KMS-11 (cell line): Measurements from ENCODE around the gene OSBPL8.

ENCODE experiments used
- H2AFZ ChIP-seq: fragments of 200-600 bp; sonication (generic); 2 replicates; pipeline ENCODE4 v1.6.1; 2016; ENCODE audit warnings: antibody characterized with exemption, mixed run types, low read depth
- H3K27ac ChIP-seq: fragments of 200-600 bp; sonication (generic); 2 replicates; pipeline ENCODE4 v1.6.1; 2016; ENCODE audit warnings: mild to moderate bottlenecking, mixed run types
- H3K27me3 ChIP-seq: fragments of 200-600 bp; sonication (generic); 2 replicates; pipeline ENCODE4 v1.6.1; 2017; ENCODE audit warnings: mild to moderate bottlenecking, low read depth, mixed run types, moderate library complexity; ENCODE audit not compliant: insufficient read depth
- H3K36me3 ChIP-seq: fragments of 200-600 bp; sonication (generic); 2 replicates; pipeline ENCODE4 v1.6.1; 2017; ENCODE audit warnings: mild to moderate bottlenecking, mixed run types; ENCODE audit not compliant: insufficient read depth
- H3K4me1 ChIP-seq: fragments of 200-600 bp; sonication (generic); 2 replicates; pipeline ENCODE4 v1.6.1; 2016; ENCODE audit warnings: mild to moderate bottlenecking, low read depth, mixed run types; ENCODE audit not compliant: poor library complexity, severe bottlenecking
- H3K4me2 ChIP-seq: fragments of 200-600 bp; sonication (generic); 2 replicates; pipeline ENCODE4 v1.7.0; 2016; ENCODE audit warnings: mild to moderate bottlenecking, mixed run types
- H3K4me3 ChIP-seq: fragments of 200-600 bp; sonication (generic); IDR thresholded peaks from 2 replicates; pipeline ENCODE4 v1.6.1; 2017; ENCODE audit warnings: low read depth, low read length, mixed read lengths; ENCODE audit not compliant: insufficient read depth
- H3K79me2 ChIP-seq: fragments of 200-600 bp; sonication (generic); 2 replicates; pipeline ENCODE4 v1.6.1; 2016; ENCODE audit warnings: low read depth, mixed run types; ENCODE audit not compliant: insufficient read depth
- H3K9ac ChIP-seq: fragments of 200-600 bp; sonication (generic); 2 replicates; pipeline ENCODE4 v1.6.1; 2016; ENCODE audit warnings: mild to moderate bottlenecking, mixed run types
- H4K20me1 ChIP-seq: fragments of 200-600 bp; sonication (generic); 2 replicates; pipeline ENCODE4 v1.6.1; 2016; ENCODE audit warnings: mild to moderate bottlenecking, mixed run types; ENCODE audit not compliant: insufficient read depth
- CTCF ChIP-seq: fragments of 200-600 bp; sonication (generic); conservative IDR thresholded peaks from 2 replicates; pipeline ENCODE4 v1.6.1; 2017; ENCODE audit warnings: low read depth, mild to moderate bottlenecking, antibody characterized with exemption, low read length, moderate library complexity, mixed read lengths

OSBPL8 gene

GRCh38 chr12:76422154-76422542 lies 137.4 kb downstream of the OSBPL8 start:
- Histone ChIP-seq H4K20me1 (no peaks in the 10 kb centered on the region), H3K4me1 (peaks cover 12% of the 10 kb centered on the region), H3K4me2 (no peak overlapping the region), H3K27me3 (no peaks in the 10 kb centered on the region), H2AFZ (no peak overlapping the region), H3K4me3 (no peak overlapping the region), H3K79me2 (no peaks in the 10 kb centered on the region), H3K27ac (no peak overlapping the region), H3K9ac (no peak overlapping the region), H3K36me3 (no peaks in the 10 kb centered on the region)
- no peak for TF ChIP-seq CTCF

GRCh38 chr12:76421046-76421445 lies 138.5 kb downstream of the OSBPL8 start:
- Histone ChIP-seq H4K20me1 (no peaks in the 10 kb centered on the region), H3K79me2 (no peaks in the 10 kb centered on the region), H3K4me2 (no peak overlapping the region), H3K36me3 (no peaks in the 10 kb centered on the region), H3K27me3 (no peaks in the 10 kb centered on the region), H3K4me3 (no peak overlapping the region), H2AFZ (no peak overlapping the region), H3K4me1 (peaks cover 23% of the 10 kb centered on the region), H3K27ac (no peak overlapping the region), H3K9ac (no peak overlapping the region)
- TF ChIP-seq CTCF: no peak

- Histone ChIP-seq H3K4me1 (peaks cover 23% of the 10 kb centered on the region), H4K20me1 (no peaks in the 10 kb centered on the region), H3K79me2 (no peaks in the 10 kb centered on the region), H3K9ac (no peak overlapping the region), H3K27ac (no peak overlapping the region), H3K4me3 (no peak overlapping the region), H3K36me3 (no peaks in the 10 kb centered on the region), H3K4me2 (no peak overlapping the region), H2AFZ (no peak overlapping the region), H3K27me3 (no peaks in the 10 kb centered on the region)
- no peak for TF ChIP-seq CTCF
Observed at GRCh38 chr12:76420222-76420621, 139.3 kb downstream of the OSBPL8 start.

- Histone ChIP-seq H3K4me3 (no peak overlapping the region), H3K79me2 (no peaks in the 10 kb centered on the region), H3K27me3 (no peaks in the 10 kb centered on the region), H3K4me1 (peaks cover 23% of the 10 kb centered on the region), H3K4me2 (peak overlapping the region; percentile 17), H4K20me1 (no peaks in the 10 kb centered on the region), H3K9ac (no peak overlapping the region), H2AFZ (no peak overlapping the region), H3K27ac (0 out of 2 replicates have a peak overlapping the region, but pooled peaks have one; percentile 12), H3K36me3 (no peaks in the 10 kb centered on the region)
- no peak for TF ChIP-seq CTCF
Observed at GRCh38 chr12:76417116-76417515, 142.5 kb downstream of the OSBPL8 start.
